ENCODE results near the gene LEMD2.

DNA sequence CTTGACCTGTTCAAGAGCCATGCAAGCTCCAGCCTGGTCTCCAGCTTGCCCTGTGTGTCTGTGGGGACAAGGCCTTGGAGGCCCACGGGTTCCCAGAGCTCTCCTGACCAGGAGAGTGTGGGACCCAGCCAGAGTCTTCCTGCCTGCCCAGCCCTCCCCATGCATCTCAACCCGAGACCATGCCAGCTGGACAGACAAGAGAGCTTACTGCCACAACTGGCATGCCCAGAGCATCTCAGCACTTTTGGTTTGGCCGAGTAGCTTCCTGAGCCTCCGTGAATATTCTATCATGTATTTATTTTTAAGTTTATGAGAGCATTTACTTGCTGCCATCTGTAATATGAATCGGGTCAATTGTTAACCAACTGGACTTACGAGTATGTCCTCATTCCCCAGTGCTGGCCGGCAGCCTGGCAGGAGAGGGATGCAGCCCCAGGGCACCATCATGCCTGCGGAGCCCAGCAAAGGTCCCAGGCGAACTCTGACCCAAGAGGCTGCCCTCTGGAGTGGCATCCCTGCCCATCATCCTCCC is 57.1 kb downstream of the LEMD2 start:
- TF ChIP-seq, protein P1, sequence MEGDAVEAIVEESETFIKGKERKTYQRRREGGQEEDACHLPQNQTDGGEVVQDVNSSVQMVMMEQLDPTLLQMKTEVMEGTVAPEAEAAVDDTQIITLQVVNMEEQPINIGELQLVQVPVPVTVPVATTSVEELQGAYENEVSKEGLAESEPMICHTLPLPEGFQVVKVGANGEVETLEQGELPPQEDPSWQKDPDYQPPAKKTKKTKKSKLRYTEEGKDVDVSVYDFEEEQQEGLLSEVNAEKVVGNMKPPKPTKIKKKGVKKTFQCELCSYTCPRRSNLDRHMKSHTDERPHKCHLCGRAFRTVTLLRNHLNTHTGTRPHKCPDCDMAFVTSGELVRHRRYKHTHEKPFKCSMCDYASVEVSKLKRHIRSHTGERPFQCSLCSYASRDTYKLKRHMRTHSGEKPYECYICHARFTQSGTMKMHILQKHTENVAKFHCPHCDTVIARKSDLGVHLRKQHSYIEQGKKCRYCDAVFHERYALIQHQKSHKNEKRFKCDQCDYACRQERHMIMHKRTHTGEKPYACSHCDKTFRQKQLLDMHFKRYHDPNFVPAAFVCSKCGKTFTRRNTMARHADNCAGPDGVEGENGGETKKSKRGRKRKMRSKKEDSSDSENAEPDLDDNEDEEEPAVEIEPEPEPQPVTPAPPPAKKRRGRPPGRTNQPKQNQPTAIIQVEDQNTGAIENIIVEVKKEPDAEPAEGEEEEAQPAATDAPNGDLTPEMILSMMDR (IDR thresholded peaks at IDR 0.05), result no peak
- TF ChIP-seq EP300 (IDR thresholded peaks at IDR 0.05) (no peak), POLR2A (IDR thresholded peaks at IDR 0.05; ENCODE audit: low read depth) (no peak), POLR2AphosphoS5 (IDR thresholded peaks at IDR 0.05) (no peak)

Data from esophagus muscularis mucosa (tissue), 4 donors.